HG03460 (cell line): ENCODE measurements around the gene IBA57.

Experiments used
- ATAC-seq: cut with Tn5 transposase; IDR thresholded peaks from one replicate; pipeline ENCODE4 v1.9.1; 2021; ENCODE audit not compliant: unreplicated experiment

Gene IBA57

GRCh38 chr1:228165372-228166169 lies at the start of gene IBA57:
Gene IBA57, plus strand, starts transcription at chr1:228165804. Its CDS starts 13 bp downstream, at chr1:228165817.
- ATAC-seq = peak; percentile 78

- ATAC-seq = no peak
These were observed 48.3 kb upstream of the IBA57 start for GRCh38 chr1:228117335-228117734.

GRCh38 chr1:228118040-228118439 lies 47.6 kb upstream of the IBA57 start:
- ATAC-seq = no peak

GRCh38 chr1:228120351-228120750 lies 45.3 kb upstream of the IBA57 start:
- no peak for ATAC-seq

GRCh38 chr1:228120857-228121489 lies 44.6 kb upstream of the IBA57 start:
- no peak for ATAC-seq

- no peak for ATAC-seq
These were observed 42.6 kb upstream of the IBA57 start for GRCh38 chr1:228122921-228123441.

- ATAC-seq = no peak
These were observed 42.1 kb upstream of the IBA57 start for GRCh38 chr1:228123505-228123904.

GRCh38 chr1:228125185-228125584 lies 40.4 kb upstream of the IBA57 start:
- no peak for ATAC-seq

- no peak for ATAC-seq
These were observed 33.8 kb upstream of the IBA57 start for GRCh38 chr1:228131766-228132165.

- ATAC-seq = no peak
These were observed 31.0 kb upstream of the IBA57 start for GRCh38 chr1:228134591-228134990.

- no peak for ATAC-seq
These were observed 28.7 kb upstream of the IBA57 start for GRCh38 chr1:228136901-228137300.

GRCh38 chr1:228139406-228139930 lies 26.1 kb upstream of the IBA57 start:
- ATAC-seq = no peak

GRCh38 chr1:228139931-228140723 lies 25.5 kb upstream of the IBA57 start, which contains the start of gene GUK1:
Gene GUK1, plus strand, starts transcription at chr1:228140279. Its CDS starts 24 bp downstream, at chr1:228140303.
- ATAC-seq = peak; percentile 88

- ATAC-seq = no peak
These were observed 24.8 kb upstream of the IBA57 start for GRCh38 chr1:228140724-228141225.

- ATAC-seq = no peak
These were observed 24.2 kb upstream of the IBA57 start for GRCh38 chr1:228141226-228142044.

- no peak for ATAC-seq
These were observed 23.4 kb upstream of the IBA57 start for GRCh38 chr1:228142155-228142691.

GRCh38 chr1:228142701-228143136 lies 22.9 kb upstream of the IBA57 start:
- ATAC-seq = no peak

- no peak for ATAC-seq
These were observed 22.0 kb upstream of the IBA57 start for GRCh38 chr1:228143480-228144192.
